ENCODE data around the gene GRAMD1A.
A peak's percentile ranks its signal among the peaks of the same experiment; 100 is the strongest.
"Not testable (repeated sequence)": the region's sequence is repeated elsewhere in the genome, so short reads cannot be mapped to it uniquely, and the experiment has no call there.

The GRAMD1A gene

GRCh38 chr19:34999498-35000337, at the start of gene GRAMD1A:
Gene GRAMD1A, plus strand, starts transcription at chr19:35000323. Its CDS starts 156 bp downstream, at chr19:35000479.
- peak; percentile 82 for DNase-seq

GRCh38 chr19:34953092-34953491, 47.0 kb upstream of the GRAMD1A start:
- no peak for DNase-seq

- DNase-seq: no peak
Measured at GRCh38 chr19:34957830-34958751, 42.0 kb upstream of the GRAMD1A start.

- DNase-seq: no peak
Measured at GRCh38 chr19:34959021-34959420, 41.1 kb upstream of the GRAMD1A start.

- no peak for DNase-seq
Measured at GRCh38 chr19:34960103-34960805, 39.9 kb upstream of the GRAMD1A start.

- DNase-seq: no peak
Measured at GRCh38 chr19:34960940-34961679, 39.0 kb upstream of the GRAMD1A start.

GRCh38 chr19:34961775-34962686, 38.1 kb upstream of the GRAMD1A start:
- no peak for DNase-seq

GRCh38 chr19:34962687-34963572, 37.2 kb upstream of the GRAMD1A start:
- no peak for DNase-seq

GRCh38 chr19:34963573-34964406, 36.3 kb upstream of the GRAMD1A start, which contains the start of gene ZNF792:
Gene ZNF792, minus strand, starts transcription at chr19:34964229. Its CDS starts 567 bp downstream, at chr19:34963662.
- peak; percentile 54 for DNase-seq

GRCh38 chr19:34964598-34964997, 35.5 kb upstream of the GRAMD1A start:
- no peak for DNase-seq

GRCh38 chr19:34965505-34965904, 34.6 kb upstream of the GRAMD1A start:
- DNase-seq: not testable (repeated sequence)

GRCh38 chr19:34967551-34967950, 32.6 kb upstream of the GRAMD1A start:
- no peak for DNase-seq

GRCh38 chr19:34969721-34970120, 30.4 kb upstream of the GRAMD1A start:
- no peak for DNase-seq

- not testable (repeated sequence) for DNase-seq
Measured at GRCh38 chr19:34970185-34970780, 29.8 kb upstream of the GRAMD1A start.

- DNase-seq: no peak
Measured at GRCh38 chr19:34972163-34972705, 27.9 kb upstream of the GRAMD1A start.

- no peak for DNase-seq
Measured at GRCh38 chr19:34974646-34975045, 25.5 kb upstream of the GRAMD1A start.

GRCh38 chr19:34975056-34975455, 25.1 kb upstream of the GRAMD1A start:
- no peak for DNase-seq

GRCh38 chr19:34976611-34977010, 23.5 kb upstream of the GRAMD1A start:
- DNase-seq: no peak
